GM06990 (cell line): ENCODE data around the gene HIPK2.
A peak's percentile ranks its signal among the peaks of the same experiment; 100 is the strongest.

ENCODE experiments used
- DNase-seq: peaks from one replicate; pipeline ENCODE4 v3.0.0-alpha.2; 2011; ENCODE audit not compliant: insufficient read length; ENCODE audit errors: extremely low read depth
- H3K27me3 ChIP-seq: replicated peaks from 2 replicates; pipeline ENCODE4 v1.6.0; 2011; ENCODE audit warnings: low read length; ENCODE audit not compliant: control insufficient read depth, insufficient read depth
- H3K36me3 ChIP-seq: 2 replicates; pipeline ENCODE4 v1.5.1; 2011; ENCODE audit warnings: low read length; ENCODE audit not compliant: control insufficient read depth, insufficient read depth
- H3K4me3 ChIP-seq: replicated peaks from 2 replicates; pipeline ENCODE4 v1.5.1; 2011; ENCODE audit warnings: low read depth, mild to moderate bottlenecking, control low read depth, low read length
- CTCF ChIP-seq: IDR thresholded peaks from 2 replicates; pipeline ENCODE4 v1.5.1; 2011; ENCODE audit warnings: low read length, control low read depth, mild to moderate bottlenecking, inconsistent platforms; ENCODE audit not compliant: insufficient read depth, poor library complexity, severe bottlenecking

Gene HIPK2

DNA sequence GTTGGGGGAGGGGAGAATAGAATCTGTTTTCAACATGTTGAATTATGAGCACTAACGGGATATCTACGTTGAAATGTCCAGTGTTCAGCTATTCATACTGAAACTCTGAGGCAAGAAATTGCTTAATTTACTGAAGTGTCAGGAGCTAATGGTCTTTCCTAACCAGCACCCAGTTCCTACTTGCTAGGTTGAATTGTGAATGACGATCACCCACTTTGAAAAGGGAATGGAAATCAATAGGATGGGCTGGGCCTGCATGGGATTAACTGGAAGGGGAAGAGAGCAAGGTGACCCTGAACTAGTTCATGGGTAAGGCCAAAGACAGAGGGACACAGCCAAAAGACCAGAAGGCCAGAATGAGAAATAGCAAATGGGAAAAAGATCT lies 51.3 kb downstream of the HIPK2 start:
- TF ChIP-seq CTCF: no peak
- Histone ChIP-seq H3K27me3 (no peaks in the 10 kb centered on the region), H3K4me3 (peak overlapping the region; percentile 15), H3K36me3 (peaks cover 3% of the 10 kb centered on the region; the same call in 1 of the 2 replicates)
- DNase-seq: no peak

DNA sequence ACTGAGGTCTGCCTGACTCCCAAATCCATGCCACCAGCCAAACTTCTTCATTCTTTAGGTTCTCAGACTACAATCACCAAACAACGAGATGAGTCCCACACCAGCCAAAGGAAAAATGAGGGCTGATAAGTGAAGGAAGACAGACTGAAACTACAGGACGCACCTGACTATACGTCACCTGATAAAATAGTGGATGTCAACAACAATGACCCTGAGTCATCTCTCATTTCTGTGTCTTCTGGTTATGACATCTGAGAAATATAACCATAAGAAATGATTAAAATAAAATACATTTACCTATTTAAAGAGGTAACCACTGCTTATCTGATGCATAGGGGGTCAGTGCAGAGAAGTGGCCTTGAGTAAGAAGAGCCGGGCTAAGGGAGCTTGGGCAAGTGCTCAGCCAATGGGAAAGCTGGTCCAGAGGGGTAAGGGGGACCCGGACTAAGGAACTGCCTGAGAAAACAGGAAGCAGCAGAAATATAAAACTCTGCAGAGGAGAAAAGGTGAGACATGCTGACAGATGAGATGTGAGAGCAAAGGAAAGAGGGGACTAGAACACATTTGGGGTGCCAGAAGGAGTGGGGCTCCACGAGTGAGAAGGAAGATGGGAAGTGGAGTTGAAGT lies 51.8 kb downstream of the HIPK2 start:
- no peaks in the 10 kb centered on the region for H3K27me3 ChIP-seq
- no peak for TF ChIP-seq CTCF
- DNase-seq: no peak
- H3K36me3 ChIP-seq: peaks cover 3% of the 10 kb centered on the region; the same call in 1 of the 2 replicates
- H3K4me3 ChIP-seq: peak overlapping the region; percentile 16

DNA sequence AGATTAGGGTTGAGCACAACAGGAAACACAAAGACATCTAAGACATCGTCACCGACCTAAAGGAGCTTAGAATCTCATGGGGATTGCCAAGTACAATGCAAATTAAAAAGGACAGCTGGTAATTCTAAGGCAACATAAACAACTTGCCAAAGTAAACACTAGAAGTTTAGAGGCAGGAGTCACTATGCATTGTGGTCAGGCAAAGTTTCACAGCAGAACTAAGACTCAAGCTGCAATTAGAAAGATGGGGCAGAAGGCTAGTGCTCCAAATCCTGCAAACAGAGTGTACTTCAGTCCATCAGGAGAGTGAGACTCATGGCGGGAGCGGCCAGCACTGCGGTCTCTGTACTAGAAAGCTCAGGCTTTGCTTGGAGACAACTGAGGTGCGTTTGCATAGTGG lies 52.7 kb downstream of the HIPK2 start:
- Histone ChIP-seq H3K4me3 (no peak overlapping the region), H3K36me3 (peaks cover 3% of the 10 kb centered on the region; the same call in 1 of the 2 replicates), H3K27me3 (no peaks in the 10 kb centered on the region)
- peak; percentile 44 for DNase-seq
- no peak for TF ChIP-seq CTCF

DNA sequence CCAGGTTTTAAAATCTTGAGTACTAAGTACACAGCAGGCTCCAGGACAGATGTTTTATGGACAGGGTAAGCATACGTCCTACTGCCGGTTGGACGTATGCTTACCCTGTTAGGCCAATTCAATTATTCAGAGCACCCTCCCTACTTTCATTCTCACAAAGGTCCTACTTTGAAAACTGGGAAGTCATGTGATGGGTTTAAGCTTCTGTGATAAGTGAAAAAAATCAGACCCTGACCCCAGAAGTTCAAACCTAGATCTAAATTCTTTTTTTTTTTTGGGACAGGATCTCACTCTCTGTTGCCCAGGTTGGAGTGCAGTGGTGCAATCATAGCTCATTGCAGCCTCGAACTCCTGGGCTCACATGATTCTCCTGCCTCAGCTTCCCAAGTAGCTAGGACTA lies 55.2 kb downstream of the HIPK2 start:
- no peak for TF ChIP-seq CTCF
- DNase-seq: no peak
- H3K4me3 ChIP-seq: no peak overlapping the region
- no peaks in the 10 kb centered on the region for H3K36me3 ChIP-seq
- no peaks in the 10 kb centered on the region for H3K27me3 ChIP-seq

DNA sequence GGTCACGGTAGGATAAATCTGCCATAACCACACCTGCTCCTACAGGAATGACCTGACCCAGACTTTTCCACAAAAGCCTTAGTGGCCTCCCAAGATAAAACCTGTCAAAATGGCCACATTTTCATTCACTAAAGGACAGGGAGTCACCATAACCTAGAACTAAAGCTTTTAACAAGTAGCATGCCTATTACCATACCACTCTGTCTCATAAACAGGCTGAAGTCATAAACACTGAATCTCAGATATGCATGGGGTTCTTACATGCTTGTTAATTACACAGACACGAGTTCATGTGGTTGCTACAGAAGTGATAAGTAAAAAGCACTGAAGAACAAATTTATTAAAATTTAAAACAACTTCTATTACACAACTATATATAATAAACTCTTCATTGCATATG lies 56.0 kb downstream of the HIPK2 start:
- TF ChIP-seq CTCF: no peak
- H3K4me3 ChIP-seq: no peak overlapping the region
- DNase-seq: no peak
- H3K36me3 ChIP-seq: no peaks in the 10 kb centered on the region; the same call in 1 of the 2 replicates
- no peaks in the 10 kb centered on the region for H3K27me3 ChIP-seq

GRCh38 chr7:139721417-139721816 lies 56.4 kb downstream of the HIPK2 start:
- Histone ChIP-seq H3K27me3 (no peaks in the 10 kb centered on the region), H3K36me3 (peaks cover 3% of the 10 kb centered on the region), H3K4me3 (no peak overlapping the region)
- no peak for TF ChIP-seq CTCF
- DNase-seq: no peak
